ENCODE data around the gene MNT.

The MNT gene

GRCh38 chr17:2344528-2344927 is 56.3 kb downstream of the MNT start:
- Histone ChIP-seq H3K27ac (no peak overlapping the region), H3K4me3 (no peak overlapping the region)

- H3K4me3 ChIP-seq = no peak overlapping the region
- no peak overlapping the region for H3K27ac ChIP-seq
Observed at GRCh38 chr17:2343421-2343820, 57.4 kb downstream of the MNT start.

- H3K4me3 ChIP-seq = peak overlapping the region; percentile 61 to 98 (median 90)
- peak overlapping the region in 18 of 21 experiments; percentile 61 to 96 (median 88) for H3K27ac ChIP-seq
Observed at GRCh38 chr17:2338315-2338657, 62.6 kb downstream of the MNT start.

- H3K4me3 ChIP-seq = peak overlapping the region; percentile 61 to 98 (median 90)
- peak overlapping the region; percentile 33 to 96 (median 87) for H3K27ac ChIP-seq
Observed at GRCh38 chr17:2337544-2338314, 63.1 kb downstream of the MNT start.

- peak within 1 kb of the TSS; percentile 33 to 96 (median 87) for H3K27ac ChIP-seq
- H3K4me3 ChIP-seq = peak within 1 kb of the TSS; percentile 61 to 98 (median 90)
Observed at GRCh38 chr17:2336852-2337543, 63.9 kb downstream of the MNT start, which contains the start of gene SGSM2. Gene SGSM2, plus strand, starts transcription at chr17:2337501. Its CDS starts 188 bp downstream, at chr17:2337689.

DNA sequence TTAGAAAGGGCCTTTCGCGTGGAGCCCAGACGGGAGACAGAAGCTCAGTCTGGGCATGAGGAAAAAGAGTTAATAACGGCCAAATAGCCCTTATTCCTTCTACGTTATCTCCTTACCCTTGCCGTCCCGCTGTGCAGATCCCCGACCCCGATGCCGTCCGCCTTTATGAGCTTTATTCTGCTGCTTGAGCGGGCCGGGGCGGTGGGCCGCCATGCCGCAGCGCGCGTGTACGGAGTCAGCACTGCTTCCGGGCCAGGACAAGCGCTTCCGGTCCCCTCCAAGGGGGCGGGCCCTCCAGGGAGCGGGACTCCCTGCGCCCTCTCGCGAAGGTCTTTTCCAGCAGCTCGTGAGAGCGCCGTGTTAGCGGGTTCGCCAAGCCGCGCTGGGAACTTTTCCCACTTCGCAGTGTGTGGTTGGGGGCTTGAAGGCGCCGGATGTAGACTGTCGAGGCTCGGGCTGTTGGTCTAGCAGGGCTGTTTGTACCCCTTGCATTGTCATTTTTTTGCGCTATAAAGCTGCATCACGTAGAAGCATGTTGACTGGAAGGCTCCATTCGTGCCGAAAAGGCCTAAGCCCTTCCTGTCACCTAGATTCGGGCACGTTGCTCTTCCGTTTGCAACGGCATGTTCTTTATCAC is 64.5 kb downstream of the MNT start, which contains the start of gene TSR1:
TSR1 (minus strand) TSS at position 243 of the 637 bp plus-strand sequence; CDS start at position 213, 30 bp downstream.
- H3K27ac ChIP-seq = peak within 1 kb of the TSS; percentile 19 to 96 (median 87)

DNA sequence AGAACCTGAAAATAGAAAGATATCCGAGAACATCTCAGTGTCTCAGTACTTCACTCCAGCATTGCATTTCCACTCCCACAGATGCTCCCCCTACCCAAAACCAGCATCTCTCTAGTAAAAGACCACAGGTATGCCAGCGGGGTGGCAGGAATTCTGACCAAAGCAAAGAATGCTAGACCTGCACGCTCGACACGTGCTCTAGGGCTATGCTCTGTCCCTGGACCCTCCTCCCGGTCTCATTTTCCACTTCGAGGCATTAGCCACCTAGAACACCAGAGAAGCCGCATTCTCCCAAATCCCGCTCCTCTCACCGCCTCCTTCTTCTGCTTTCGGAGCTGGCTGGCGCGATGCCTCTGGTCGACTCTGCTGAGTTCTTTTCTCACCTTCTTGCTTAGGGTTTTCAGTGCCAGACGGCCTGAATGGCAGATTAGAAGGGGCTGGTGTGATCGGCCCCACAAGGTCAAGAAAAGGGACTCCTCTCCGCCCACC is 65.1 kb downstream of the MNT start:
- peak overlapping the region; percentile 61 to 98 (median 90) for H3K4me3 ChIP-seq
- H3K27ac ChIP-seq = peak overlapping the region; percentile 19 to 96 (median 87)

More for the DNA sequence above, 64.5 kb downstream of the MNT start, which contains the start of gene TSR1:
- peak within 1 kb of the TSS; percentile 61 to 98 (median 90) for H3K4me3 ChIP-seq
